Stimulated activated CD8-positive, alpha-beta memory T cell treated with anti-CD3 and anti-CD28 coated beads, Interleukin-7, amount 100 ng/mL, for 1 hour (primary cell): Measurements from ENCODE around the gene KLK15.

ENCODE experiments used
- DNase-seq, 2 donors: peaks; one replicate each; pipeline ENCODE4 v3.0.0-alpha.2; 2020; ENCODE audit warnings: low read depth in 2 of 2

The KLK15 gene

GRCh38 chr19:50843701-50844221, 10.4 kb upstream of the KLK15 start:
- no peak for DNase-seq

- DNase-seq = no peak
Measured at GRCh38 chr19:50843205-50843604, 9.8 kb upstream of the KLK15 start.

GRCh38 chr19:50842130-50842529, 8.8 kb upstream of the KLK15 start:
- no peak for DNase-seq

GRCh38 chr19:50839712-50840655, 6.6 kb upstream of the KLK15 start:
- DNase-seq = no peak

- no peak for DNase-seq
Measured at GRCh38 chr19:50838239-50838638, 4.9 kb upstream of the KLK15 start.

- no peak for DNase-seq
Measured at GRCh38 chr19:50837300-50837699, 3.9 kb upstream of the KLK15 start.

GRCh38 chr19:50836543-50837195, 3.3 kb upstream of the KLK15 start:
- DNase-seq = no peak

- peak; percentile 24 to 37 for DNase-seq
Measured at GRCh38 chr19:50835785-50836542, 2.6 kb upstream of the KLK15 start.

GRCh38 chr19:50835103-50835784, 1.9 kb upstream of the KLK15 start:
- DNase-seq = no peak

- DNase-seq = no peak
Measured at GRCh38 chr19:50833802-50834167, 411 bp upstream of the KLK15 start.

GRCh38 chr19:50832666-50833065, 708 bp downstream of the KLK15 start:
- DNase-seq = no peak

GRCh38 chr19:50831026-50831396, 2.4 kb downstream of the KLK15 start:
- no peak for DNase-seq

- no peak for DNase-seq
Measured at GRCh38 chr19:50830266-50831025, 2.9 kb downstream of the KLK15 start.

GRCh38 chr19:50829801-50830200, 3.6 kb downstream of the KLK15 start:
- no peak for DNase-seq

- DNase-seq = no peak
Measured at GRCh38 chr19:50827476-50827875, 5.9 kb downstream of the KLK15 start.

GRCh38 chr19:50826492-50827240, 6.7 kb downstream of the KLK15 start:
- DNase-seq = no peak

- no peak for DNase-seq
Measured at GRCh38 chr19:50823389-50824042, 9.9 kb downstream of the KLK15 start, which contains the start of gene KLK1. TSS of gene KLK1 (minus strand) at chr19:50823787. CDS start at chr19:50823748, 39 bp downstream.

- no peak for DNase-seq
Measured at GRCh38 chr19:50822661-50823208, 10.6 kb downstream of the KLK15 start.

GRCh38 chr19:50821622-50822021, 11.8 kb downstream of the KLK15 start:
- DNase-seq = no peak
